CD4-positive, alpha-beta T cell treated with Interferon alpha-2 for 1 hour (primary cell): Measurements from ENCODE around the gene CMTM2.
"Not testable (repeated sequence)": the region's sequence is repeated elsewhere in the genome, so short reads cannot be mapped to it uniquely, and the experiment has no call there.

Experiments used
- DNase-seq, 2 donors: peaks; one replicate each; pipeline ENCODE4 v3.0.0-alpha.2; 2020 to 2022

The CMTM2 gene

DNA sequence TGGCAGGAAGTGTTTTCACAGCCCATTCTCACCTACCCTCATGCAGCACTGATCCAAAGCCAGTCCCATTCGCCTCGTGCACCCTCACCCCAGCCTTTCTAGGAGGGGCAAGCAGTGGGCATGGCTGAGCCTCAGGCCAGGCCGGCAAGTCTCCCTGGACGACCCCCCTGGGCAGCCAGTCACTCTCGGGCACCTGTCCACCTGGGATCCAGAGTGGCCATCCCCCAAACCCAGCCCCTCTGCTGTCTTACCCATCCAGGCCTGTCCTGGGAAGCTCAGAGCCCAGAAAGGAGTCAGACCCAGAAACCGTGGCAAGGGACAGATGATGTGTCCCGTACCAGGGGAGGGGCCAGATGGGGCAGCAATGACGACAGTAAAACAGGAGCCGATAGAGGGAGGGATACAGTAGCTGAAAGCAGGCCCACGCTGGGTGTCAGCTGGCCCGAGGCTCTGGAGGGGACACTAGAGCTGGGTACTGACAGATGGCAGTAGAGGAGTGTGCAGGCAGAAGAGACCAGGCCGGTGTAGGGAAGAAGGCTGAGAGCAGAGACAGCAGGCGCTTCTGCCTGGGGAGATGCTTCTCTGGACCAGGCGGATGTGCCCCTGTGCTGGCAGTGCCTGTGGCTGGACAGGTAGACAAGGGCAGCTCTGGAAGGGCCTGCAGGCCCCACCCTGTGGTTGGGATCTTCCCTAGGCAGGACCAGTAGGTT, 31.0 kb downstream of the CMTM2 start:
- DNase-seq, result no peak

DNA sequence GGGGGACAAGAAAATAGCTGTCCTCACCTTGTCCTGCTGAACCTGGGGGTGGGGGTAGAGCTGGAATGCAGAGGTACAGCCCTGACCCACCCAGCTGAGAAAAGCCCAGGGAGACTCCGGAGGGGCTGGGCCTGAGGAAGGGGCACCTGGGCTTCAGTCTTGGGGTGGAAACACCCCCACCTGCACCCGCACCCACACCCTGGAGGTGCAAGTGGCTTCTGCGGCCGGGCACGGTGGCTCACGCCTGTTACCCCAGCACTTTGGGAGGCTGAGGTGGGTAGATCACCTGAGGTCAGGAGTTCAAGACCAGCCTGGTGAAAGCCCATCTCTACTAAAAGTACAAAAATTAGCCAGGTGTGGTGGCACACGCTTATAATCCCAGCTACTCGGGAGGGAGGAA, 32.6 kb downstream of the CMTM2 start:
- DNase-seq, result not testable (repeated sequence)

DNA sequence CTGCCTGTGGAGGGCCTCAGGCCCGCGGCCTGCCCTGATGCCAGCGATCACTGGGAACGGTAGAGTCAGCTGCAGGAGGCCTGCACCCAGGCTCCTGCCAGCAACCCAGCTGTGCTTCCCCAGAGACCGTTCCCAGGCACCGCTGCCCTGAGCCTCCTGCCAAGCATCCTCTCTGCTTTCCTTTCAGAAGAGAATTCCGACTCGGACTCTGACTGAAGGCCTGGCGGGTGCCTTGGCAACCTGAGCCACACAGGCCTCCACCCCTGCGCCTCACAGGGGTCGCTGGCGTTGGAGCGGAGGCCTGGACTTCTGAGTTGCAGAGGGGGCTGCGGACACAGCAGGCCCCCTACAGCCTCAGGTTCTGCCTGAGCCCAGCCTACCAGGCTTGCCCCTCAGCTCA, 33.2 kb downstream of the CMTM2 start:
- DNase-seq, result no peak

DNA sequence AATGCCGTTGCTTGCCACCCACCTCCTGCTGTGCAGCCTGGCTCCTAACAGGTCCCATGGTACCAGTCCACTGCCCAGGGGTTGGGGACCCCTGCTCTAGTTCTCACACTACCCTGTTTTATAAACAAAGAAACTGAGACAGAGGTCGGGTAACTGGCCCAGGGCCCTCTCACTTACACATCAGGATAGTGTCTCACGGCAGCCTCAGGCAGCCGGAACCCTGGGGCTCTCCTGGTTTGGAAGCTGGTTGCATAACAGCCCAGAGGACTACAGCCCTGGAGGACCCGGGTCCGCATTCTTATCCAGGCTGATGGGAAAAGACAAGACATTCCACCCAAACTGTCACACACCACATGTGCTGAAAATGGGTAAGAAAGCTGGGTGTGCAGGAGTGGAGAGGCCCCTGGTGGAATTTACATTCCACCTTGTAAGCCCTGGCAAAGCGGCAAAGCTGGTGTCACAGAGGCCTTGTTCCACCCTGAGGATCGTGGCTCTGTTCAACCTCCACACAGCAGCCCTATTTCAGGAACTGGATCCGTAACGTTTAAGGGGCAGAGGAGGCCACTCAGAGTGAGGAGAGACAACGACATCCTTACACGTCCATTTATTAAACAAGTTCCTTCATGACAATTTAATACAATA, 35.0 kb downstream of the CMTM2 start:
- no peak for DNase-seq

DNA sequence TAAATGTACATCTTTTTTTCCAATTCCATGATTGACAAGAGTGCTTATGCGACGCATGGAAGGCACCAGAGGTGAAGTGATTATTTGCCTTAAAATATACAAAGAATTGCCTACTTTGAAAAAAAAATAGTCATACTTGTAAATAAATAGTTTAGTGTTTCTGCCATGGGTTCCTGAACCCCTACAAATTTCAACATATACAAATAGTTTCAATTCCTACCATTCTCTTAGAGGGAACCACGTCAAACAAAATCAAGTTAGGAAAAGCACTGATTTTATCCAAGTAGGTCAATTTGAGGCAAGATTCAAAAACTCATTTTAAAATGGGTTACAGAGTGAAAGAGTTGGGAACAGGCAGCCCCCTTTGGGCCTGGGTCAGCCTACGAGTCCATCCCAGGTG, 36.9 kb downstream of the CMTM2 start:
- no peak for DNase-seq

DNA sequence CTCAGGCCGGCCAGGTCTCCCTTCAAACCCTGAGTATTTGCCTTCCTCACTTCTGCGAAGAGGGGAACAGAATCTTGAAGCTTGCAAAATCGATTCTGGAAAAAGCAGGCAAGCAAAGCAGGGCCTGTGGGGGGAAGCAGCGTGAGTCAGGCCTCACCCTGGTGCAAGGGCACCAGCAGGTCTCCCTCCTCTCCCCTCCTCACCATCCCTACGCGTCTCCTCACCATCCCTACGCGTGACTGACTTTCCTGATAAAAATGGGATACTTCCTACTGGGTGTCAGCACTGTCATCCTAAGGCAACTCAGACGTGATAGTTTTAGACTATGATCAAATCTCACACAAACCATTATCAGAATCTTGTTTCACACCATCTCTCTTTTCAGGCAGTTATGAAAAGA, 37.3 kb downstream of the CMTM2 start:
- no peak for DNase-seq

DNA sequence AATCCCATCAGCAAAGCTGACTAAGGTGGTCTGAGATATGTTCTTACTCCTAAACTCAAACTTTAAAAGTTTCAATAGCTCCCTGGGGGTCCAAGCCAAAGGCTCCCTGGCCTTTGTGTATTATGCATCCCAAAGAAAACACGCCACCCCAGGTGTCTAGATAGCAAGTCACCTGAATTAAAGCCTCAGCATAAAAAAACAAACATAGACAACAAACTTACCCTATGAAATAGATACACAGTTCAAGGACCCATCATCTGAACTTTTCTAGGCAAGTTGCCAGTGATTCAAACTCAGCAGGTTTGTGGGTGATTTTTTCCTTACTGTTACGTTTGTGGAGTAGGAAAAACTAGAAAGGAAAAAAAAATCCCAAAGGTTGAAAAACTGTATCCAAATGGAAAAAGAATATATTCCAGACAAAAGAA, 37.8 kb downstream of the CMTM2 start:
- no peak for DNase-seq

DNA sequence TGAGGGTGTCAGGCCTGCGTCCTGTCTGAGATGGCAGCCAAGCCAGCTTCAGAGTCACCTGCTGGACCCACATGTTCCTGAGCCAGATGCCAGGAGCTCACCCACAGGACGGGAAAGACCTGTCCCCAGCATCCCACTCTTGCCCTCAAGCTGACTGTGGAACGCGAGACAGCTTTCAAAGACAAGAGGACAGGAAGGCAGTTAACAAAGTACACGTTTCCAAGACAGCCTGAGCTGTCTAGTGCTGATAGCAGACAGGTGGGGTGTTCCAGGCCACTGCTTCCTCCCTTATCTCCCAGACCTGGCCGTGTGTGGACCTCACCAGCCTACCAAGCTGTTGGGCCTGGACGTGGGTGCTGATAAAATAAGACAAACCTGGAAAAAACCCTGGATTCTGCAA, 38.5 kb downstream of the CMTM2 start:
- DNase-seq, result no peak

DNA sequence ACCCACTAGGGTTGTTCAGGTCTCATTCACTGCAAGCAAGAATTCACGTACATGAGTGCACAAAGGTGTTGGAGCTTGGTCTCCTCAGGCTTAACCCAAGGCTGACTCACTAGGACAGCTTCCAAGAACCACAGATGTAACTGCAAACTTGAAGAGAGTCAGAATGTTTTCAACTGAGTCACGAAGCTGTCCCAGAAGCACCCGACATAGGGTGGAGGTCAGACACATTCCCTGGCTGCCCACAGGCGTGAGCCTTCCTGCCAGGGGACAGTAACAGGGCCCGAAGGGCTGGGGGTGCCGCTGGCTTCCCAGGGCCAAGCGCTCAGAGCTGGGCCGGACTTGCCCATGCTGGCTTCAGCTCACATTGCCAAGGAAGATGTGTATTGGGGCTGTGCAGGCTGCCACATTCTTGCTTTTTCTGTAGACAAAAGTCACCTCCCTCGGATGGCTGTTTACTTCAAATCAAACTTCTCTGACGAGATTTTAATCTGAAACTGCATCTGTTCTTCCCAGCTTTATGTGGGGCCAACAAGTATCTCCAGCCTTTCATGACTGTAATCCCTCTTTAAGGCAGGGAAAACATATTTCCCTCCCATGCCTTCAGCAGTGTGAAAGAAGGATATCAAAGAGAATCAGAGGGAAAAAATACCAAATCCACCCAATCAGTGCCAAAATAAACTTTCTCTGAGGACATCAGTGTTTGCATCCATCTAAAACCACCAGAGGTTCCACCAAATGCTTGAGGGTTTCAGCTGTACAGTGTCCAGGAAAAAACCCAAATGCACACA, 39.5 kb downstream of the CMTM2 start:
- DNase-seq, result no peak

DNA sequence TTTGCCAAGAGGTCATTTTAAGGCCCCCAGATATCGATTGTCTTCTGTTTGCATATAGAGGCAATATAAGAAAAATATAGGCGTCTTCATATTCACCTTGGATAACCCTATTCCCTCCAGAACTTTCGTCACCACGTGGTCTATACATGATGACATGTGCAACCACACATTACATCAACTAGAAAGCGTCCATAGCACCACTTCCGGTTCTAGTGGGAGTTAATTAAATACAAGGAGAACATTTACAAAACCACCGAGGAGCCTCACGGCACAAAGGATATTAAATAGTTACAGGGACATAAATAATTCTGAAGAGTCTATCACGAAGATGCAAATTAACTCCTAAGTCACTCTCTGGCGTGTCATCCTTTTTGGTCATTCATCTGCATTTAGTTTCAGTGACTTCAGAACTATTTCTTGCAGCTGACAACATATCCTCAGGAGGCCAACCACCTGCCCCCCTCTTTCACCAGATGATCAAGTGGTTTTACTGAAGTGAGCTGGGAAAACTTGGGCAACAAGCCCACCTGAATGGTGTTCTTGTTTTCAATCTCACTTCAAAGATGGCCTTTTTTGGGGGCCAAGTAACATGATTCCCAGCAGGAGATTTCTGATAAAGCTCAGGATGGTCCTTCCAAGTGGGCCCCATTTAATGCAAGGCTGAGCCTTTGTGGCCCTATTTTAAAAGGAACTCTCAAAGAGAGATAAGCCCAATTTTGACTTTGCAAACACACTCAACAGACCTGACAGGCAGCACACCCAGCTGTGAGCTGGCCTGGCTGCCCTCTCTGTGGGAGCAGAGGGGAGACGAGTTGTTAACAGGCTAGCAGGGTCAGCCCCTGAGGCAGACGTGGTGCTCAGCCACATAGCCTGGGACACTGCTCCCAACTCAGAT, 40.5 kb downstream of the CMTM2 start:
- DNase-seq, result no peak

DNA sequence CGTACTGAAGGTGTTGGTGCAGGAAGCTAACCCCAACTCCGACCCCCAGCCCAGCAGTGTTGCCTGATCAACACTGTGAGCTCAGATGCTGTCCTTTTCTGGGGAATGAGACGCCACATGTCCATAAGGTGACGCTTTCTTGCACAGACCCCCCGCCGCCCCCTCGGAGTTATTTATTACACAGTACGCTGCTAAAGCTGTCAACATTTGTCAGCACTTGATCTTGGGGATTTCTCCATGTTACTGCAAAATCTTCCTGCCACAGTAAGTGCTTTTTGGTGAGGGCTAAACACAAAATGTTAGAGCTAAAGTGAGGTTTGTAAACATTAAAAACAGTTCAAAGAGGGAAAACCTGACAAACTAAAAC, 41.1 kb downstream of the CMTM2 start:
- no peak for DNase-seq

DNA sequence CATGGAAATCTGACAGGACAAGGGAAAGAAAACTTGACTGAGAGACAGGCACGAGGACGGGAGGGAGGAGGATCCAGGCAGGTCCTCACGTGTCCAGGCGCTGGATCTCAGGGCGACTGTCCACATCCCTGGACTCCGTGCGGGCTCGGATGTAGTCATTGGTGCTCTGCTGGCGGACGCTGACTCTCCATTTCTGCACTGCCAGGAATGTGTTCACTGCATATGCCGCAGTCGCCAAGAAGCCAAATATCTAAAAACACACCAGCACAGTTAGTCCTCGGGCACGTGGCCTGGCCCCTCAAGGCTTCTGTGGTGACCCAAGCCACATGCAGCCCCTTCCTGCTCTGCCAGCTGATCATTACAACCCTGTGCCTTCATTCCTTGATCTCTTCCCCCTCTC, 42.7 kb downstream of the CMTM2 start:
- DNase-seq, result no peak

DNA sequence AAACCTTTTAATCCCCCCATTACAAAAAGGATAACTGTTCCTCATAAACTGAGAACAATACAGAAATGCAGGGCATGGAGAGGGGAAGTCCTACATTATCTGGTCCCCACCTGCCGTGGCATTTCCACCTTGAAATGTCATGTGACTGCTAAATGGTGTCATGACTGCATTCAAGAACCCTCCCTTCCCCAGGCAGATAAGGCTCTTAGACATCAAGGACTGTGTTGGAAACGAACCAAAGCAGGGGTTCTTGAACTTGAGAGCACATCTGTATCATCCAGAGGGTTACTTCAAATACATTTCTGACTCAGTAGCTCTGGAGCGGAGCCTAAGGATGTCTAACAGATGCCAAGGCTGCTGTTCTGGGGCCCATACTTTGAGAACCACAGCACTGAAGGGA, 43.6 kb downstream of the CMTM2 start:
- DNase-seq, result no peak

DNA sequence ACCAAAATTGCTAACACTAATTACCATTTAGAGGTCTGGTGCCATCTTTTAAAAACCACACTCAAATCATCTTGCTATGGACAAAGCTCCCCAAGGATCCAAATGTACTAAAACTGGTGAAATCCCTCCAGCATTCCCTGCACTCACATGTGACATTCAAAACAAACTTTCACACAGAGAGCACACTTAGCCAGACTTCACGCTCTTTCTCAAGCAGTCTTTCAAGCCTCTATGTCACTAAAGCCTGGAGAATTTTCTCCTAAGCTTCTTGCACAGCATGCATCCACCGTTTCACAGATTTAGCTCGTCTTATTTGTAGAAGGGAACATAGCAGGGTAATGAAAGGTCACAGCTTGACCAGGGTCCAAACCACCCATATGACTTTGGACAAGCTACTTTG, 44.5 kb downstream of the CMTM2 start:
- no peak for DNase-seq

DNA sequence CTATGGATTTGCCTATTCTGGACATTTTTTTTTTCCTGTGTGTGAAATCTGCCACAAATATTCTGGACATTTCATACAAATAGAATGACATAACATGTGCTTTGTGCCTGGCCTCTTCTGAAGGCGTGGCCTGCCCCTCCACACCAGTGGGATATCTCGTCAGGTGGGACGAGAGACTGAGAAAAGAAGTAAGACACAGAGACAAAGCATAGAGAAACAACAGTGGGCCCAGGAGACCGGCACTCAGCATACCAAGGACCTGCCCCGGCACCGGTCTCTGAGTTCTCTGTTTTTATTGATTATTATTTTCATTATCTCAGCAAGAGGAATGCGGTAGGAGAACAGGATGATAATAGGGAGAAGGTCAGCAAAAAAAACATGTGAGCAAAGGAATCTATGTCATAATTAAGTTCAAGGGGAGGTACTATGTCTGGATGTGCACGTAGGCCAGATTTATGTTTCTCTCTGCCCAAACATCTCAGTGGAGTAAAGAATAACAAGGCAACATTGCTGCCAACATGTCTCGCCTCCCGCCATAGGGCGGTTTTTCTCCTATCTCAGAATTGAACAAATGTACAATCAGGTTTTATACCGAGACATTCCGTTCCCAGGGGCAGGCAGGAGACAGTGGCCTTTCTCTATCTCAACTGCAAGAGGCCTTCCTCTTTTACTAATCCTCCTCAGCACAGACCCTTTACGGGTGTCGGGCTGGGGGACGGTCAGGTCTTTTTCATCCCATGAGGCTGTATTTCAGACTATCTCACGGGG, 48.5 kb downstream of the CMTM2 start:
- not testable (repeated sequence) for DNase-seq

DNA sequence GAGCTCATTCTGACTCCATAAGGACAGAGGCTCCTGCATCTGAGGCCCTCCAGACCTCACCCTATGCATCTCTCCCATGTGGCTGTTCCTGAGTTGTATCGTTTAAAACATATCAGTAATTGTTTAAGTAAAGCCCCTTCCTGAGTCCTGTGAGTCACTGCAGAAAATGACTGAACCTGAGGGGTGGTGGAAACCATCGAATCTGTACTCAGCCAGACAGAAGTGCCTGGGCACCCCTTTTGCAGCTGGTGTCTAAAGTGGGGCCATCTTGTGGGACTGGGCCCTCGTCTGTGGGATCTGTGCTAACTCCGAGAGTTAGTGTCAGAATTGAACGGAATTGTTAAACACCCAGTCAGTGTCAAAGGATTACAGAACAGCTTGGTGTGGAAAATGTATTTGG, 50.6 kb downstream of the CMTM2 start:
- DNase-seq, result no peak

DNA sequence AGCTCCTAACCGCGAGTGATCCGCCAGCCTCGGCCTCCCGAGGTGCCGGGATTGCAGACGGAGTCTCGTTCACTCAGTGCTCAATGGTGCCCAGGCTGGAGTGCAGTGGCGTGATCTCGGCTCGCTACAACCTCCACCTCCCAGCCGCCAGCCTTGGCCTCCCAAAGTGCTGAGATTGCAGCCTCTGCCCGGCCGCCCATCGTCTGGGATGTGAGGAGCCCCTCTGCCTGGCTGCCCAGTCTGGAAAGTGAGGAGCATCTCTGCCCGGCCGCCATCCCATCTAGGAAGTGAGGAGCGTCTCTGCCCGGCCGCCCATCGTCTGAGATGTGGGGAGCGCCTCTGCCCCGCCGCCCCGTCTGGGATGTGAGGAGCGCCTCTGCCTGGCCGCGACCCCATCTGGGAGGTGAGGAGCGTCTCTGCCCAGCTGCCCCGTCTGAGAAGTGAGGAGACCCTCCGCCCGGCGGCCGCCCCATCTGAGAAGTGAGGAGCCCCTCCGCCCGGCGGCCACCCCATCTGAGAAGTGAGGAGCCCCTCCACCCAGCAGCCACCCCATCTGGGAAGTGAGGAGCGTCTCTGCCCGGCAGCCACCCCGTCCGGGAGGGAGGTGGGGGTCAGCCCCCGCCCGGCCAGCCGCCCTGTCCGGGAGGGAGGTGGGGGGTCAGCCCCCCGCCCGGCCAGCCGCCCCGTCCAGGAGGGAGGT, 51.4 kb downstream of the CMTM2 start:
- not testable (repeated sequence) for DNase-seq

DNA sequence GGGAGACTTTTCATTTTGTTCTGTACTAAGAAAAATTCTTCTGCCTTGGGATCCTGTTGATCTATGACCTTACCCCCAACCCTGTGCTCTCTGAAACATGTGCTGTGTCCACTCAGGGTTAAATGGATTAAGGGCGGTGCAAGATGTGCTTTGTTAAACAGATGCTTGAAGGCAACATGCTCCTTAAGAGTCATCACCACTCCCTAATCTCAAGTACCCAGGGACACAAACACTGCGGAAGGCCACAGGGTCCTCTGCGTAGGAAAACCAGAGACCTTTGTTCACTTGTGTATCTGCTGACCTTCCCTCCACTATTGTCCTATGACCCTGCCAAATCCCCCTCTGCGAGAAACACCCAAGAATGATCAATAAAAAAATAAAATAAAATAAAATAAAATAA, 52.3 kb downstream of the CMTM2 start:
- not testable (repeated sequence) for DNase-seq

DNA sequence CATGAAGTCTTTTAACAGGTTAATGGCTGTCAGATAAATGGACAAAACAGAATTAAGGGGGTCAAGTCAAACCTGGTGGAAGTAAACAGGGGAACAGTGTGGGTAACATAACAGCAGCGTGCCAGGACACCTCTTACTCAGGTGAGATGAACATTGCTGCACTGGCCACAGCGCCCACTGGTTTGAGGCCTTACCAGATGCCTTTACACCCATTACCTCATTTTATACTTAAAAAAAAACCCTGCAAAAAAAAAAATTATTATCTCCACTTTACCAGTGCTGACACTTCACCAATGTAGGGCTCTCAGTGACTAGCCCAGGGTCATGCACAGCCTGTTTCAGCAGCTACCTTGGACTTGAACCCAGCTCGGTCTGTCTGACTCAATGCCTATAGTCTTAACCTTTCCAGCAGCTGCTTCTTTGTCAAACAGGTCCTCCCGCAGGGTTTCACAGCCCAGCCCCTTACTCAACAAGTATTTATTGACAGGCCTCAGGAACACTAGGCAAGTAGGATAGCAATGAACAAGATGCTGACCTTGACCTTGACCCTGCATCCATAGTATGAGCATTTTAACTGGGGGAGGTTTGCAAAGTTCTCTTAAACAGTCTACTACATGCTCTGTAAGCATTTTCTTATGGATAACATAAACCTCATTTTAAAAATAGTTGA, 55.4 kb downstream of the CMTM2 start:
- DNase-seq, result no peak

DNA sequence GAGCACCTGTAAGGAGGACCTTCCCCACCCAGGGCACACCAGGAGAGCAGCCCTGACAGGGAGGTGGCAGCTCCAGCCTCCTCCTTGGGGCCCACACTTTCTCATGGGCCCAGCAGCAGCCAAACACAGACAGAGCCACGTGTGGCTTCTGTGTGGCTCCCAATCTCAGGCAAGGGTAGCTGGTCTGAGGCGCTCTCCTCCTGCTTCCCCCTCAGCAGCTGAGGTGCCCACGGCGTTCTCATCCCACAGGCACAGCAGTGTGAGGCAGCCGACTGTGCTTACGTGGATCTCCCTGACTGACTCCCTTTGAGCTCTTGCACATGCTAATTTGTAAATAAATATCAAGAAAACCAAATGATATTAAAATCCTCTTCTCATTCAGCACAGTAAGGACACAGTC, 56.1 kb downstream of the CMTM2 start:
- no peak for DNase-seq

DNA sequence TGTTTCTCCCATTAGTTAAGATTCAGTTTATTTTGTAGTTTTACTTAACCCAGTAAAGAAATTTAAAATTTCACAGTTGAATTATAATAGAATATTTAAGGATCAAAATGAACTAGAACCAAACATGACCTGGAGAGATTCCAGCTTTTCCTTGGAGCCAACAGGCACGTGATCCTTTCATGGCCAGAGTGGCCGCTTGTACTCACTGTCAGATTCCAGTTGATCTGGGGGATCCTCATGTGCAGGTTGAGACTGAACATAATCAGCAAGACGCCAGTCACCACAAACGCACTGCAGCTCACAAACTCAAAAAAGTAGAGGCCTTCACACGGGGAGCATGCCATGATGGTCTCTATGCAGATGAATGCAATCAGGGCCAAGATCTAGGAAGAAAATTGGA, 56.9 kb downstream of the CMTM2 start:
- DNase-seq, result no peak
